ENCODE data around the gene ATG2A. TPM values are rescaled to one million over a fixed set of nuclear protein-coding genes. Genes with fewer than 3 reads are reported as not detected.
A peak's percentile ranks its signal among the peaks of the same experiment; 100 is the strongest.

ATG2A gene
- total RNA-seq, 5 donors from 2014 or later (not counting 1 experiment from before 2014, with no cell fraction given): 50.9 to 165 (median 55.4) TPM

DNA sequence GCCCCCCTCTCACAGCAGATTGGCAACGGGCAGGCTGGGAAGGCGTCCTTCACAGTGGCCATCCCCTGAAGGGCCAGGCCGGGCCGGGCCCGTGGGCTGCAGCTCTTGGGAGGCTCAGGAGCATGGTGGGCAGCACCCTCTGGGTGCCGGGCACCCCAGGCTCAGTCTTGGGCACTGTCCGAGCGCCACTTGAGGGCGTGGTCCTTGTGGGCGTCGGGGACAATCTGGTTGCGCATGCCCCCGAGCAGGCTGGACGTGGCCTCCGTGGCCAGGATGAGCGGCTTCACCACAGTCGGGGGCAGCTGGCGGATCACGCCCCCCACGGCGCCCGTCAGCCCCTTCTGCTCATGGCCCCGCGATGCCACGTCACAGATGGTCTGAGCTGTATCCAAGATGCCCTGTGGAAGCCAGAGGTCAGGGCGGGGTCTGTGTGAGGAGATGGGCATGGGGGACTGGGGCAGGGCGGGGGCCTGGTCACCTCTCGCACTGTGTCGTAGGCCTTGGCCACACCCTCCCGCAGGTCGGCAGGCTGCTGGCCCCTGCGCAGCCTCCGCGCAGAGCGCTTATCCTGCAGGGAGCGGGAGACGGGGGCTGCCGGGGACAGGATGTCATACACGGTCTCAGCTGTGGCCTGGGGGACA lies 22.1 kb downstream of the ATG2A start:
- Histone ChIP-seq H3K27ac (ENCODE audit: low read length) (no peak overlapping the region), H3K4me1 (ENCODE audit: control insufficient read depth in 1 of 2, extremely low read depth in 1 of 2, insufficient read depth in 2 of 2, low read length in 2 of 2) (peaks cover 2 to 15% of the 10 kb centered on the region in 2 experiments), H3K9me3 (no peaks in the 10 kb centered on the region), H3K4me3 (ENCODE audit: control insufficient read depth in 1 of 2, extremely low read depth in 1 of 2, low read length in 1 of 2) (no peak overlapping the region), H3K27me3 (replicated peaks in 1 of 2; ENCODE audit: control insufficient read depth in 2 of 2, extremely low read depth in 1 of 2, insufficient read depth in 2 of 2, low read length in 1 of 2) (no peaks in the 10 kb centered on the region), H3K36me3 (ENCODE audit: control insufficient read depth in 2 of 2, extremely low read depth in 1 of 2, insufficient read depth in 1 of 2, low read length in 1 of 2) (peaks cover 14 to 28% of the 10 kb centered on the region in 2 donors)
- Mint-ChIP-seq H3K4me3 (no peak overlapping the region), H3K27me3 (no peaks in the 10 kb centered on the region), H3K36me3 (peaks cover 20% of the 10 kb centered on the region), H3K9me3 (no peaks in the 10 kb centered on the region), H3K4me1 (peaks cover under 1 to 7% (median 5%) of the 10 kb centered on the region in 3 donors), H3K27ac (no peak overlapping the region)
- ATAC-seq (replicated peaks in 1 of 4): peak in 1 of 4 experiments; percentile 2
- ChIA-PET CTCF (interaction anchor here (0.6 to 4.2 kb wide), 4 partner anchors 20 to 64 kb away, joined by 3 to 25 read pairs (median 6); partner anchors contain the start of gene CDC42BPG (in 1 of the 2)), POLR2A (interaction anchor here in 1 of 2 donors (0.6 kb wide), 1 partner anchor 49 kb away, joined by 8 read pairs; no protein-coding TSS in a partner anchor)
- WGBS (ENCODE audit: insufficient coverage): 83% methylated on average over 33 of the region's 39 CpGs
- no peak for DNase-seq

DNA sequence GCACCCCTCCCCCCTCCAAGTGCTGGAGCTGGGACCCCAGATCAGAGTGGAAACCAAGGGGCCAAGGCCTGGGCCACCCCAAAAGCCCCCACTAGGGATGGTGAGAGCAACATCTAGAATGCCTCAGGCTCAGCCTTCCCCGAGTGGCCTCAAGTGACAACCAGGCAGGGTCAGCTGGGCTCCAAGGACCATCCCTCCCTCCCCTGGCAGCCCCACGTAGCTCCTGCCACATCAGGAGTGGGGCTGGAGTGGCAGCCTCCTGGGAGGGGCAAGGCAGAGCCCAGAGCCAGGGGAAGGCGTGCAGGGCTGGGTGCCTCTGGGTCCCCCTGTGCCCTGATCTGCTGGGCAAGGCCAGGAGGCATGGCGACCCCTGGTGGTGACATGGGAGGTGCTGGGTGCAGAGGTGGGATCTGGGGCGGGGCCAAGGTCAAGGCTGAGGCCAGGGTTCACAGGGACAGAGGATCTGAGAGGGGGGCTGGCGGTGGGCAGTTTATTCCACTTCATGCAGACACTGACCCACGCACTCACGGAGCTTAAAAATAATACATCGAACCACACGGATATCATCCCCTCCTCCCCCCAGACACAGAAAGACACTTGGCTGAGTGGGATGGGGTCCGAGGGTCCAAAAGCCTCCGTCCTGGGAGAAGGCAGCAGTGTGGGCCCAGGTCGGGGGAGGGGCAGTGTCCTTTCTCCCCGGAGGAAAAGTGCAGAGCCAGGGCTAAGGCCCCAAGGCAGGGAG lies 22.8 kb downstream of the ATG2A start:
- ATAC-seq (replicated peaks in 1 of 4): peak; percentile 80 to 96 (median 94)
- peaks cover 0 to 2% (median 2%) of the 10 kb centered on the region in 3 donors for H3K4me1 Mint-ChIP-seq
- WGBS (ENCODE audit: insufficient coverage): 23% methylated on average over 5 of the region's 14 CpGs
- ChIA-PET POLR2A (interaction anchor here in 1 of 2 donors (0.6 to 1.3 kb wide), 2 partner anchors 9 to 49 kb away, joined by 3 to 8 read pairs; no protein-coding TSS in a partner anchor), CTCF (interaction anchor here (0.6 to 4.2 kb wide), 7 partner anchors 19 to 64 kb away, joined by 3 to 25 read pairs (median 4); partner anchors contain the start of gene CDC42BPG (in 1 of the 2))
- no peaks in the 10 kb centered on the region for H3K27me3 ChIP-seq (replicated peaks in 1 of 2; ENCODE audit: control insufficient read depth in 2 of 2, extremely low read depth in 1 of 2, insufficient read depth in 2 of 2, low read length in 1 of 2)
- peaks cover 14 to 28% of the 10 kb centered on the region in 2 donors for H3K36me3 ChIP-seq (ENCODE audit: control insufficient read depth in 2 of 2, extremely low read depth in 1 of 2, insufficient read depth in 1 of 2, low read length in 1 of 2)
- no peaks in the 10 kb centered on the region for H3K27me3 Mint-ChIP-seq
- H3K36me3 Mint-ChIP-seq: peaks cover 16% of the 10 kb centered on the region
- H3K4me1 ChIP-seq (ENCODE audit: control insufficient read depth in 1 of 2, extremely low read depth in 1 of 2, insufficient read depth in 2 of 2, low read length in 2 of 2): peaks cover 2 to 9% of the 10 kb centered on the region in 2 experiments
- no peak overlapping the region for H3K4me3 ChIP-seq (ENCODE audit: control insufficient read depth in 1 of 2, extremely low read depth in 1 of 2, low read length in 1 of 2)
- H3K4me3 Mint-ChIP-seq: no peak overlapping the region
- H3K9me3 ChIP-seq: no peaks in the 10 kb centered on the region
- peak overlapping the region in 1 of 2 donors; percentile 16 for H3K27ac Mint-ChIP-seq
- H3K9me3 Mint-ChIP-seq: no peaks in the 10 kb centered on the region
- no peak overlapping the region for H3K27ac ChIP-seq (ENCODE audit: low read length)
- DNase-seq: peak; percentile 69 to 95 (median 88)

DNA sequence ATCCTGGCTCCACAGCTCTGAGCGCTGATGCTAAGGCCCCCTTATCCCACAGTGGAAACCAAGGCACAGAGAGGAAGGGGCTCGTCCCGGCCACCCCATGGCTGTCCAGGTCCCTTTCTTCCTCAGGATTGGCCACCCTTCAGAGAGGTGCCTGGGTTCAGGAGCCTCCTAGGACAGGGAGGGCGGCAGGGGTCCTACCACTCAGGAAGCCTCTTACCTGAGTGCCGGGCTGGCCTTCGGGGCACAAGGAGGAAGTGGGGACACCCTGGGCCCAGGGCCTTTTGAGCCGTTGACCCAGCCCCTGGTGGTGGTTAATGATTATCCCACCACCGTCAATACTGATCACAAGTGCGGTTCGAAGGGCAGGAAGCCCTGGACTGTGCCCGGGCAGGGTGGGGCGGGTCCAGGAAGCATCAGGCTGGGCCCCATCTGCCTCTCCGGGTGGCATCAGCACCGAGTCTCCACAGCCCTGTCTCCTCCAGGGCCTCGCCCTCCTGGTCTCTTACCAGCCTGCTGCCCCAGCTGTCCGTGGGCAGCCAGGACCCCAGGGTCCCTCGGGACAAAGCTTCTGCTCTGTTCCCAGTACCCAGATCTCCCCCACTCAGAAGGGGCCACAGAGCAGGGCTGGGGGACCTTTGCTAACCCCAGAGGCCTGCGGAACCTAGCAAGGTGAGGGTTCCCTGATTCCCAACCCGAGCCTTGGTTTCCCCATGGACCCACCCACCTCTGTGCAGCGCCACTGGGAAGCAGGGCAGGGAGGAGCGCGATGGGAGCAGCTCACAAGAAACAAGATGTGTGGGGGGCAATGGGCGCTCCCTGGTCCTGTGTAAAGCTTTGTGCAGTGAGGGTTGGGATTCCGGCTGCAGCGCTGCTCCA lies 23.6 kb downstream of the ATG2A start:
- Mint-ChIP-seq H3K4me1 (peaks cover 0 to 2% (median 0%) of the 10 kb centered on the region in 3 donors), H3K27me3 (no peaks in the 10 kb centered on the region), H3K4me3 (no peak overlapping the region), H3K27ac (no peak overlapping the region), H3K36me3 (peaks cover 13% of the 10 kb centered on the region), H3K9me3 (no peaks in the 10 kb centered on the region)
- ChIA-PET POLR2A (interaction anchor here in 1 of 2 donors (1.3 kb wide), 1 partner anchor 10 kb away, joined by 3 read pairs; no protein-coding TSS in a partner anchor), CTCF (interaction anchor here (0.9 to 4.2 kb wide), 5 partner anchors 21 to 49 kb away, joined by 3 to 25 read pairs (median 3); partner anchors contain the start of gene CDC42BPG (in 1 of the 2))
- DNase-seq: no peak
- Histone ChIP-seq H3K27me3 (replicated peaks in 1 of 2; ENCODE audit: control insufficient read depth in 2 of 2, extremely low read depth in 1 of 2, insufficient read depth in 2 of 2, low read length in 1 of 2) (no peaks in the 10 kb centered on the region), H3K4me1 (ENCODE audit: control insufficient read depth in 1 of 2, extremely low read depth in 1 of 2, insufficient read depth in 2 of 2, low read length in 2 of 2) (peaks cover 2 to 13% of the 10 kb centered on the region in 2 experiments), H3K27ac (ENCODE audit: low read length) (no peak overlapping the region), H3K36me3 (ENCODE audit: control insufficient read depth in 2 of 2, extremely low read depth in 1 of 2, insufficient read depth in 1 of 2, low read length in 1 of 2) (peaks cover 14 to 25% of the 10 kb centered on the region in 2 donors), H3K9me3 (no peaks in the 10 kb centered on the region), H3K4me3 (ENCODE audit: control insufficient read depth in 1 of 2, extremely low read depth in 1 of 2, low read length in 1 of 2) (no peak overlapping the region)
- WGBS (ENCODE audit: insufficient coverage): 86% methylated on average over 17 of the region's 25 CpGs
- ATAC-seq (replicated peaks in 1 of 4): no peak

DNA sequence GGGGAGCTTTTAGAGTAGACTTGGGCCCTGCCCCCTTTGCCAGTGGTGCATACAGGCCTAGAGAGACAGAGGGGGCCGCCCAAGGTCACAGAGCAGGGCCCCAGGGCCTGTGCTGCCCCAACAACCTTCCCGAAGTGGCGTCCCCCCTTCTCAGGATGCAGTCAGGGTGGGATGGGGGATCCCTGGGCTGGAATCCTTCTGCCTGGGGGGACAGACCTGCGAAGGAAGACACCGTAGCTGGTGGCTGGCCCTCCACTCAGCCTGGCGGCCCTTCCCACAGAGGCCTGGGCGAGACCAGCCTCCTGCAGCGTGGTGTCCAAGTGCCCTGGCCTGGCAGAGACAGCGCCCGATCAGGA lies 24.2 kb downstream of the ATG2A start:
- DNase-seq: no peak
- Mint-ChIP-seq H3K27me3 (no peaks in the 10 kb centered on the region), H3K4me1 (peaks cover 5 to 7% (median 6%) of the 10 kb centered on the region in 3 donors), H3K36me3 (peaks cover 10% of the 10 kb centered on the region), H3K27ac (no peak overlapping the region), H3K4me3 (no peak overlapping the region), H3K9me3 (no peaks in the 10 kb centered on the region)
- ChIA-PET POLR2A (no interaction called here), CTCF (interaction anchor here in 1 of 2 donors (4.2 kb wide), 1 partner anchor 45 kb away, joined by 25 read pairs; no protein-coding TSS in a partner anchor)
- no peaks in the 10 kb centered on the region for H3K27me3 ChIP-seq (replicated peaks in 1 of 2; ENCODE audit: control insufficient read depth in 2 of 2, extremely low read depth in 1 of 2, insufficient read depth in 2 of 2, low read length in 1 of 2)
- H3K4me1 ChIP-seq (ENCODE audit: control insufficient read depth in 1 of 2, extremely low read depth in 1 of 2, insufficient read depth in 2 of 2, low read length in 2 of 2): peaks cover 7 to 19% of the 10 kb centered on the region in 2 experiments
- 99% methylated on average over 9 of the region's 10 CpGs for WGBS (ENCODE audit: insufficient coverage)
- no peak for ATAC-seq (replicated peaks in 1 of 4)
- no peak overlapping the region for H3K27ac ChIP-seq (ENCODE audit: low read length)
- H3K36me3 ChIP-seq (ENCODE audit: control insufficient read depth in 2 of 2, extremely low read depth in 1 of 2, insufficient read depth in 1 of 2, low read length in 1 of 2): peaks cover 14 to 20% of the 10 kb centered on the region in 2 donors
- H3K4me3 ChIP-seq (ENCODE audit: control insufficient read depth in 1 of 2, extremely low read depth in 1 of 2, low read length in 1 of 2): no peak overlapping the region
- no peaks in the 10 kb centered on the region for H3K9me3 ChIP-seq

DNA sequence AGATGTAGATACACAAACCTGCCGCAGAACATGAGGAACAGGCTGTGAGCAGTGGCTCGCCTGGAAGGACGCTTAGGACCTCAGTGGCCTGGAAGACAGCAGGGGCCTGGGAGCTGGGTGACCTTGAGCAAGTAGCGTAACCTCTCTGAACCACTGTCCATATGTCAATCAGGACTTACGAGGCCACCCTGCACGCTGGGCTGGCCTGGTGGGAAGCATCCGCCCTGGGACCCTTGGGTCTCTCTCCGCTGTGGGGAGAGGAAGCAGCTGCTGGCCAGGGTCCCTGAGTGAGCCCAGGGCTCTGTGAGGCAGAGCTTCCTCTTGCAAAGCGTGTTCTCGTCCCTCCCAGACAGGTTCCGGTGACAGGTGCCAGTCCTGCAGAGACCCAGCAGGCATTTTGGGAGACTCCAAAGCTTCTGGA lies 24.6 kb downstream of the ATG2A start:
- H3K27ac Mint-ChIP-seq: no peak overlapping the region
- Histone ChIP-seq H3K27me3 (replicated peaks in 1 of 2; ENCODE audit: control insufficient read depth in 2 of 2, extremely low read depth in 1 of 2, insufficient read depth in 2 of 2, low read length in 1 of 2) (no peaks in the 10 kb centered on the region), H3K4me1 (ENCODE audit: control insufficient read depth in 1 of 2, extremely low read depth in 1 of 2, insufficient read depth in 2 of 2, low read length in 2 of 2) (peaks cover 10 to 23% of the 10 kb centered on the region in 2 experiments), H3K36me3 (ENCODE audit: control insufficient read depth in 2 of 2, extremely low read depth in 1 of 2, insufficient read depth in 1 of 2, low read length in 1 of 2) (peaks cover 14 to 16% of the 10 kb centered on the region in 2 donors), H3K9me3 (no peaks in the 10 kb centered on the region), H3K4me3 (ENCODE audit: control insufficient read depth in 1 of 2, extremely low read depth in 1 of 2, low read length in 1 of 2) (no peak overlapping the region), H3K27ac (ENCODE audit: low read length) (no peak overlapping the region)
- DNase-seq: no peak
- H3K4me1 Mint-ChIP-seq: peaks cover 8 to 10% (median 10%) of the 10 kb centered on the region in 3 donors
- no peaks in the 10 kb centered on the region for H3K27me3 Mint-ChIP-seq
- ChIA-PET CTCF (interaction anchor here (1.0 to 4.2 kb wide), 2 partner anchors 44 to 45 kb away, joined by 4 to 25 read pairs; no protein-coding TSS in a partner anchor), POLR2A (no interaction called here)
- 88% methylated on average over 10 of the region's 11 CpGs for WGBS (ENCODE audit: insufficient coverage)
- no peak overlapping the region for H3K4me3 Mint-ChIP-seq
- no peak for ATAC-seq (replicated peaks in 1 of 4)
- peaks cover 10% of the 10 kb centered on the region for H3K36me3 Mint-ChIP-seq
- H3K9me3 Mint-ChIP-seq: no peaks in the 10 kb centered on the region

All from T-cell (primary cell).